Choroid plexus epithelial cell (primary cell): Measurements from ENCODE around the gene AP1M1.

Source experiments
- DNase-seq: peaks from one replicate; pipeline ENCODE4 v3.0.0-alpha.2; 2010; ENCODE audit warnings: low read depth
- H3K4me3 ChIP-seq: 2 replicates; pipeline ENCODE4 v1.5.1; 2011; ENCODE audit warnings: low read depth, mild to moderate bottlenecking, control low read depth, low read length, moderate library complexity
- TF ChIP-seq, protein P1 (sequence below): conservative IDR thresholded peaks from 2 replicates; pipeline ENCODE4 v1.5.1; 2011; ENCODE audit warnings: low read depth, mild to moderate bottlenecking, control low read depth, inconsistent platforms, low read length, moderate library complexity

AP1M1 gene

DNA sequence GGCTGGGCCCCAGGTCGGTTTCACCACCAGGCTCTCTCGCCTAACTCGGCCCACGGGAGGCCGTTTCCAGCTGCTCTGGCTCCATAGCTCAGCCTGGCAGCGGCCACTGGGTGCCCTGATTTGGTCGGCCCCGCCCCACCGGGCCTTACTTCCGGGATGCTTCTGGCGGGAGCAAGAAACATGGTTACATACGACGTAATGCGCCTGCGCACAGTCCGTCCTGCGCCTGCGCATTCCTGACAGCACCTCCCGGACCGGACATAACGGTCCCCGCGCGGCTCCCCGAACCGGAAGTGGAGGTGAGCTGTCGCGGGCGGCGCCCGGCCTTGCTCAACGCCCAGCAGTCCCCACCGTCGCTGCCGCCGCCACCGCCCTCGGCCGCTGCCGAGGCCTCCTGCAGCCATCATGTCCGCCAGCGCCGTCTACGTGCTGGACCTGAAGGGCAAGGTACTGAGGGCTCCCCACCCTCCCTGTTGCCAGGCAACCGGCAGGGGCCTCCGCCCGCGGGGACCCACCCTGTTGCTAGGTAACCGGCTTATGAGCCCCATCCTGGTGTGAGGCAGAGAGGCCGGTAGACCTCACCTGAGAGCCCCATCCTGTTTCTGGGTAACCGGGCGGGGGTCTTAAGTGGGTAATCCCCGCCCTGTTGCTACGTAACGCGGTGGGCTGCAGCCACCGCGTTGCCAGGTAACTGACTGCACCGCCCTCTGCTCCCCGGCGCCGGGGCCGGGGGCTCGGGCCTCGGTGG, at the start of gene AP1M1:
Gene AP1M1 (plus strand): TSS at position 290 of the 748 bp plus-strand sequence. CDS start 116 bp downstream, at position 406.
- peak within 1 kb of the TSS; percentile 99 for H3K4me3 ChIP-seq
- DNase-seq: peak; percentile 97
- TF ChIP-seq, protein P1, sequence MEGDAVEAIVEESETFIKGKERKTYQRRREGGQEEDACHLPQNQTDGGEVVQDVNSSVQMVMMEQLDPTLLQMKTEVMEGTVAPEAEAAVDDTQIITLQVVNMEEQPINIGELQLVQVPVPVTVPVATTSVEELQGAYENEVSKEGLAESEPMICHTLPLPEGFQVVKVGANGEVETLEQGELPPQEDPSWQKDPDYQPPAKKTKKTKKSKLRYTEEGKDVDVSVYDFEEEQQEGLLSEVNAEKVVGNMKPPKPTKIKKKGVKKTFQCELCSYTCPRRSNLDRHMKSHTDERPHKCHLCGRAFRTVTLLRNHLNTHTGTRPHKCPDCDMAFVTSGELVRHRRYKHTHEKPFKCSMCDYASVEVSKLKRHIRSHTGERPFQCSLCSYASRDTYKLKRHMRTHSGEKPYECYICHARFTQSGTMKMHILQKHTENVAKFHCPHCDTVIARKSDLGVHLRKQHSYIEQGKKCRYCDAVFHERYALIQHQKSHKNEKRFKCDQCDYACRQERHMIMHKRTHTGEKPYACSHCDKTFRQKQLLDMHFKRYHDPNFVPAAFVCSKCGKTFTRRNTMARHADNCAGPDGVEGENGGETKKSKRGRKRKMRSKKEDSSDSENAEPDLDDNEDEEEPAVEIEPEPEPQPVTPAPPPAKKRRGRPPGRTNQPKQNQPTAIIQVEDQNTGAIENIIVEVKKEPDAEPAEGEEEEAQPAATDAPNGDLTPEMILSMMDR: no peak

DNA sequence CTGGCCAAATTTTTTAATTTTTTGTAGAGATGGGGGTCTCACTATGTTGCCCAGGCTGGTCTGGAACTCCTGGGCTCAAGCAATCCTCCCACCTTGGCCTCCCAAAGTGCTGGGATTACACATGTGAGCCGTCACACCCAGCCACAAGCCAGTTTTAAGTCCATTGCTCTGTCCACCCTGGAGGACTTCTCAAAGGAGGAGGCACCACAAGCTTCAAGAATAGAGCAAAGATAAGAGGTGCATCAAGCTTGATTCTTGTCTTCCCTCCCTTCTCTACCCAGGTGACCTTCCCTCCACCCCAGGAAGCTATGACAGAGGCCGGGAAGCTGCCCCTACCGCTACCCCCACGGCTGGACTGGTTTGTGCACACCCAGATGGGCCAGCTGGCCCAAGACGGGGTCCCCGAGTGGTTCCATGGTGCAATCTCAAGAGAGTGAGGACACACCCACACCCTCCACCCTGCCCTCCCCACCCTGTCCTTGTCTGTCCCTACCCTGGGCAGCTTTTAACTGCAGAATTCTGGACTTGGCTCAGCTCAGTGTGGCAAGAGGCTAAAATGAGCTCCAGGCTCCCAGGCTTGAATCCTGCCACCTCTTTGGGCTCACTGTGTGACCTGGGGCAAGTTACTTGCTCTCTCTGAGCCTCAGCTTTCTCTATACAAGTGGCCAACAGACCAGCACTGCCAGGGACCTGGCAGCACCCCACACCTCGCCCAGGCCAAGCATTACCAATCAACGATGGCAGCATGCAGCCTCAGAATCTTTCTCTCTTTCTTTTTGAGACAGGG, 49.1 kb upstream of the AP1M1 start:
- no peak overlapping the region for H3K4me3 ChIP-seq
- TF ChIP-seq, protein P1: no peak
- DNase-seq: no peak

DNA sequence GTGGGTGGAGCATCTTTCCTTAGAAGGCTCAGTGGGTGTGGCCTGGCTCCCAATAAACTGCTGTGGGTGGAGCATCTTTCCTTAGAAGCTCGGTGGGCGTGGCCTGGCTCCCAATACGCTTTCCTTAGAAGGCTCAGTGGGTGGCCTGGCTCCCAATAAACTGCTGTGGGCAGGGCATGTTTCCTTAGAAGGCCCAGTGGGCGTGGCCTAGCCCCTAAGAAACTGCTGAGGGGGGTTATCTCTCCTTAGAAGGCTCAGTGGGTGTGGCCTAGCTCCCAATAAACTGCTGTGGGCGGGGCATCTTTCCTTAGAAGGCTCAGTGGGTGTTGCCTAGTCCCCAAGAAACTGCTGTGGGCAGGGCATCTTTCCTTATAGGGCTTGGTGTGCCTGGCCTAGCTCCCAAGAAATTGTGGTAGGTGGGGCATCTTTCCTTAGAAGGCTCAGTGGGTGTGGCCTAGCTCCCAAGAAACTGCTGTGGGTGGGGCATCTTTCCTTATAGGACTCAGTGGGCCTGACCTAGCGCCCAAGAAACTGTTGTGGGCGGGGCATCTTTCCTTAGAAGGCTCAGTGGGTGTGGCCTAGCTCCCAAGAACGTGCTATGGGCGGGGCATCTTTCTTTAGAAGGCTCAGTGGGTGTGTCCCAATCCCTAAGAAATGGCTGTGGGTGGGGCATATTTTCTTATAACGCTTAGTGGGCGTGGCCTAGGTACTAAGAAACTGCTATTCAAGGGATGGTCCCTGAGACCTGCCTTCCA, 44.0 kb upstream of the AP1M1 start:
- TF ChIP-seq, protein P1: no peak
- no peak for DNase-seq
- no peak overlapping the region for H3K4me3 ChIP-seq

DNA sequence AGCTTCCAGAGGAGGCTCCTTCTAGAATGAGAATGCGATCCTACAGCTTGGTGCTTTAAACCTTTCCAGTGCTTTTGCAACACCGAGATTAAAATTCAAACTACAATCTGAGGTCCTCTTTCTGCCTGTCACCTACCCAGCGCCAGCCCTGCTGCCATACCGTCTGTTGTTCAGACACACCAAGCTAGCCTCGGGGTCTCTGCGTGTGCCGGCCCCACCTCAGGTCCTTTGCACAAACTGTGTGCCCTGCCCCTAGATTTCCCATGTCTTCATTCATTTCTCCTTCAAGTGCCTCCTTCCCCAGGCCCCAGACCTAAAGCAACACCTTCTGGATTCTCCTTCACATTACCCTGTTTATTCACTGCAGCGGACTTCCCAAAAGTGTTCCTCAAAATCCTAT, 43.2 kb upstream of the AP1M1 start:
- TF ChIP-seq, protein P1: no peak
- no peak overlapping the region for H3K4me3 ChIP-seq
- no peak for DNase-seq

DNA sequence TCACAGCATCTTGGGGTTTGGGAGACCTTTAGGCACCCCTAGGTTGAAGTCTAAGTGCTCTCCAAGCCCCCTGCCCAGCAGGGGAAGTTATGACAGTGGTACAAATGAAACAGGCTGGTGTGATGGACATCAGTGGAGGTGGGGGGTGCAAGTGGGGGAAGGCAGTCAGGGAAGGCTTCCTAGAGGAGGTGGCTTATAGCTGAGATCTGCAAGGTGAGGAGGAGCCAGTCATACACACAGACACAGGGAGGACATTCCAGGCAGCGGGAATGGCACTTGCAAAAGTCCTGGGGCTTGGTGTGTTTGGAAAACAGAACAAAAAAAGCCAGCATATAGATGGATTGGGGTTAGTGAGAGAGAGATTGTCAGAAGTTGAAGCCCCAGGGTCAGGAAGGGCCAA, 42.6 kb upstream of the AP1M1 start:
- H3K4me3 ChIP-seq: no peak overlapping the region
- no peak for DNase-seq
- TF ChIP-seq, protein P1: no peak

DNA sequence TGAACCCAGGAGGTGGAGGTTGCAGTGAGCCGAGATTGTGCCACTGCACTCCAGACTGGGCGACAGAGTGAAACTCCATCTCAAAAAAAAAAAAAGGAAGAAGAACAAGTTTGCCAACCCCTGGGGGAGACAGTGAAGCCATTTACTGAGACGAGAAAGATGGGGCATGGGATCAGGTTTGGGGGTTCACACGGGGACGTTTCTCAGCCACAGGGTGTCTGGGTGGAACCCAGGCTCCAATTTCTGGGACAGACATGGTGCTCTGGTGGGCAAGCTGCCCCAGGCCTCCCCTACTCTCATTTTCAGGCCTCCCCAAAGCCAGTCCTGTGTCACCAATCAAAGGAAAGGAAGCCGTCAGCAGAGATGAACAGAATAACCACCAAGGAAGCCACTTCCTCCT, 40.8 kb upstream of the AP1M1 start:
- H3K4me3 ChIP-seq: no peak overlapping the region
- DNase-seq: no peak
- TF ChIP-seq, protein P1: no peak
